Lower leg skin (tissue), 4 donors: ENCODE results near the gene MAST4. TPM values are rescaled to one million over a fixed set of nuclear protein-coding genes. Genes with fewer than 3 reads are reported as not detected.

Experiments used
- DNase-seq, 2 donors: peaks; one replicate each; pipeline ENCODE4 v3.0.0-alpha.2; 2019; ENCODE audit warnings: low spot score in 2 of 2
- H3K4me3 ChIP-seq: fragments of 200-600 bp; sonication (generic); 2 replicates; pipeline ENCODE4 v1.5.1; 2017; ENCODE audit warnings: mild to moderate bottlenecking, low read depth; ENCODE audit not compliant: poor library complexity, severe bottlenecking
- POLR2A ChIP-seq, 2 donors: fragments of 450-650 bp; IDR thresholded peaks; one replicate each; pipeline ENCODE4 v1.6.1; 2016 to 2017; ENCODE audit warnings: antibody characterized with exemption in 2 of 2, mild to moderate bottlenecking in 1 of 2, moderate library complexity in 1 of 2
- WGBS, 2 donors: methylation state at CpG; one replicate each; pipeline ENCODE4 v1.1.5; 2018; 5-methylcytosine and 5-hydroxymethylcytosine counted together
- intact Hi-C: fragments of 100-400 bp; cut with DNase I; formaldehyde crosslinking; loops from one replicate; pipeline ENCODE4 v1.15.0; 2023; ENCODE audit warnings: low total_unique reads
- total RNA-seq, 4 donors: library from RNA; depleted of rRNA; stranded (reverse); fragments of >200 nt; gene quantifications; one replicate each; pipeline ENCODE4 v1.1.0, GENCODE V29; 2016
- TF ChIP-seq, protein P1 (sequence below), 3 donors: fragments of 450-650 bp; IDR thresholded peaks; one replicate each; pipeline ENCODE4 v1.5.1; 2016; ENCODE audit warnings: antibody characterized with exemption in 3 of 3, mild to moderate bottlenecking in 3 of 3, moderate library complexity in 2 of 3

The MAST4 gene
- total RNA-seq, 4 donors from 2014 or later: 49.0 to 109 (median 55.5) TPM

DNA sequence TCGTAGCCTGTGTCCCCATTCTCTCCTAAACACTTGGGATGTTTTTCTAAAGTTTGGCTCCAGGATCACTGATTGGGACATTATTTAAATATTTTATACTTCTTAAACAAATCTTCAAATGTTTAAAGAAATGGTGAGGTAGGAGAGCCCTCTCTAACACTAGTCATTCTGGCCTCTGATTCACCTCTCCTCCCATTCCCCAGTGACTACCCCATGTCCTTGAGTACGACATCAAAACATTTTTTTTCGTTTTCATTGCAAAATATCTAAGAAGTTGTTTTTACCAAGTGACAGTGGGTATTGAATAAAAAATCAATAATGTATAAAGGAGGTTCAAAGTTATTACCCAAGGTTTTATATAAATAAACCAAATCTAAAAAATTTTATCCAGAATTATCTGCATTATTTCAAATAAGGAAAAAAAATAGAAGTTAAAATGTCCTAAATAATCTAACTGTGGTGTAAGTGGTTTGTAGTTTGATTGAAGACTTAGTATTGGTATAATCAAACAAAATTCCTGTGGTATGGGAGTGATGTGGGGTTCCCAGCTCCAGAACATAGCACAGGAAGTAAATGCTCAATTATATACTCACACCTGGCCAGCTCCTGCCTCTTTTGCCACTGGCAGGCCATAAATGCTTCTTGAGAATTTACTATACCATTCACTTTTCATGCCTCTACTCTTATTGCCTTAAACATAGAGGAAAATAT lies 51.1 kb downstream of the MAST4 start:
- intact Hi-C loops: no loop called here
- TF ChIP-seq POLR2A (IDR thresholded peaks at IDR 0.05): no peak
- TF ChIP-seq, protein P1, sequence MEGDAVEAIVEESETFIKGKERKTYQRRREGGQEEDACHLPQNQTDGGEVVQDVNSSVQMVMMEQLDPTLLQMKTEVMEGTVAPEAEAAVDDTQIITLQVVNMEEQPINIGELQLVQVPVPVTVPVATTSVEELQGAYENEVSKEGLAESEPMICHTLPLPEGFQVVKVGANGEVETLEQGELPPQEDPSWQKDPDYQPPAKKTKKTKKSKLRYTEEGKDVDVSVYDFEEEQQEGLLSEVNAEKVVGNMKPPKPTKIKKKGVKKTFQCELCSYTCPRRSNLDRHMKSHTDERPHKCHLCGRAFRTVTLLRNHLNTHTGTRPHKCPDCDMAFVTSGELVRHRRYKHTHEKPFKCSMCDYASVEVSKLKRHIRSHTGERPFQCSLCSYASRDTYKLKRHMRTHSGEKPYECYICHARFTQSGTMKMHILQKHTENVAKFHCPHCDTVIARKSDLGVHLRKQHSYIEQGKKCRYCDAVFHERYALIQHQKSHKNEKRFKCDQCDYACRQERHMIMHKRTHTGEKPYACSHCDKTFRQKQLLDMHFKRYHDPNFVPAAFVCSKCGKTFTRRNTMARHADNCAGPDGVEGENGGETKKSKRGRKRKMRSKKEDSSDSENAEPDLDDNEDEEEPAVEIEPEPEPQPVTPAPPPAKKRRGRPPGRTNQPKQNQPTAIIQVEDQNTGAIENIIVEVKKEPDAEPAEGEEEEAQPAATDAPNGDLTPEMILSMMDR (IDR thresholded peaks at IDR 0.05): no peak
- 64 to 65% methylated on average over 3 of the region's 3 CpGs for WGBS, 2 donors
- H3K4me3 ChIP-seq: no peak overlapping the region
- no peak for DNase-seq

DNA sequence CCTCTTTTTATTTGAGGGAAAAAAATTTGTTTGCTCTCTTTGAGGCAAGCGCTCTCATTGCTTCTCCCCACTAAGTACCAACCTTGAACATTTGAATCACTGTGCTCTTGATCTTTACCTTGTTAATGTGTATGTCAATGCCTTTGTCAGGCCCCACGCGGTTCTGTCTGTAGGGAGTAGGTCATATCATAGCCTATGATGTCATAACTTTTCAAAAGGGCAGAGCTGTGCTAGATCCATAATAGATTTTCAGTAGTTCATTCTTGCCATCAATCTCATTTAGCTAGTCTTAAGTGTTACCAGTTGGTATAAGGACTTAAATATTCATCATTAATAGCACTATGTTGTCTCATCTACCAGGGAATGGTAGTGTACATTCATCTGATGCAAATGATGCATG lies 56.6 kb downstream of the MAST4 start:
- H3K4me3 ChIP-seq: no peak overlapping the region
- WGBS, 2 donors: 87 to 90% methylated on average over 3 of the region's 3 CpGs
- no peak for TF ChIP-seq POLR2A (IDR thresholded peaks at IDR 0.05)
- no peak for DNase-seq
- intact Hi-C loops: no loop called here

DNA sequence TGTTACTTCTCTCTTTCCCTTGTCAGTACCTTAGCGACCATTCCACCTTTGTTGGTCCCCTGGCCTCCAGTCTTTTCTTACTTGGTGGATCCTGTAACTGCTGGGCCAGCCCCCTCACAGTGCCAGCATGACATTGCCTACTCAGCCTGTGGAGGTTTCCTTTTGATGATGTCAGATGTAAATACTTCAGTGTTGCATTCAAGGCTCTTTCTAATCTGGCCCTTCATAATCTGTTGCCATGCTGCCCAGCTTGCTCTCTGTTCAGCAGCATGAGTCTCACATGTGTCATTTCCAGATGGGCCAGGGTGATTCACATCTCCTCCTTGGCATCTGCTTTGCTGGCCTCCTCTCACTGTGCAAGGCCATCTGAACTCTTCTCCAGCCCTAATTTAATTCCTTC lies 57.1 kb downstream of the MAST4 start:
- 91 to 96% methylated on average over 1 of the region's 1 CpG for WGBS, 2 donors
- DNase-seq: no peak
- TF ChIP-seq, protein P1 (IDR thresholded peaks at IDR 0.05): no peak
- no peak for TF ChIP-seq POLR2A (IDR thresholded peaks at IDR 0.05)

DNA sequence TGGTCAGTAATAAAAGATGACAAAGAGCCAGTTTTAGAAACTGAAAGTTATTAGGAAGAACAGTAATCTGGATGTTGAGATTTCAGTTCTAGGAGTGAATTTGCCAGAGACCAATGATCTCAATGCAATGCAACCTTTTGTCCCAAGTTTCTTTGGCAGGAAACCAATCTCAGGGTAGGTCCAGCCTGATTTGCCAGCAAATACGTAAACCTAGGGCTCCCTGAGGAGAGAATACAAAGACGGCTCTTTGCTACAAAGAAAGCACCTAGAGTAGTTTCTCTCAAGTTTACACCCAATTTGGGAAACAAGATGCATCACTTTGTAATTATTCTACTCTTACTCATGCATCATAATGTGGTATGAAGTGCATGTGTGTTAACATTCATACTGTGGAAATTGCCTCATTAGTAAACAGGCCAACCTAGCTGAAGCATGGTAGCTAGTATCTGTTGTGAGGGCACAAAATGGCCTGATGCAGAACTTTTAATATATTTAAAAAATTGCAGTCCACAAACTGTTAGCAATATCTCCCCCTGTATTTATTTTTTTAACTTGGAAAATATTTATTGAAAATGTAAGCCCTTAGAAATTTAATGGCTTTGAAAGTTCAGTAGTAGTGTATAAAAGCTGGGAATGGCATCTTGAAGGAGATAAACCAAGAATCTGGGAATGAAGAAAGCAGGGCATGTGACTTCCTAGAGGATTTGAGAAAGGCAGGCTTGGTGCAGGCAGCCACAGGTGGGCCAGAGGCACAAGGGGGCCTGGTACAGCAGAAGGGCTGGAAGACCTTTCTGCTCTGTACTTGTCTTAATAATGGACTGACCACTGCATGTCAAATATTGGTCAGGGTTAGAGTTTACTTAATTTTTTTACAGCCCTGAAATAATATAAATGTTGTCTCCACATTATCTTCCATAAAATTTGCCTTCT lies 59.5 kb downstream of the MAST4 start:
- TF ChIP-seq, protein P1 (IDR thresholded peaks at IDR 0.05): no peak
- no peak for TF ChIP-seq POLR2A (IDR thresholded peaks at IDR 0.05)
- 39 to 58% methylated on average over 2 of the region's 2 CpGs for WGBS, 2 donors
- intact Hi-C loops: no loop called here
- H3K4me3 ChIP-seq: no peak overlapping the region
- DNase-seq: no peak

More for the DNA sequence above, 57.1 kb downstream of the MAST4 start:
- intact Hi-C loops: no loop called here
- no peak overlapping the region for H3K4me3 ChIP-seq

DNA sequence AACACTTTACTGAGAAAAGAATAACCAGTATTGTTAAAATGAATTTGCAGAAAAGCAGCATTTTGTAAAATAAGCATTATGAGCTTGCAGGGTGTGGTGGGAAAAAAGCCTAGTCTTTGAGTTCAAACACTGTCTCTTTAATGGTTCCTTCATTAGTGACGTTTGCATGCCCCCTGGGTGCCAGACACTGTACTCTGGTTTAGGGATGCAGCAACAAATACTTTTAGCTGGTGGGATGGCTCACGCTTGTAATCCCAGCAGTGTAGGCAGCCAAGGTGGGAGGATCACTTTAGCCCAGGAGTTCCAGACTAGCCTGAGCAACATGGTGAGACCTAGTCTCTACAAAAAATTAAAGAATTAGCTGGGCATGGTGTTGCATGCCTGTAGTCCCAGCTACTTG lies 62.3 kb downstream of the MAST4 start:
- H3K4me3 ChIP-seq: no peak overlapping the region
- DNase-seq: no peak
- intact Hi-C loops: no loop called here
- no peak for TF ChIP-seq POLR2A (IDR thresholded peaks at IDR 0.05)
- TF ChIP-seq, protein P1 (IDR thresholded peaks at IDR 0.05): no peak
- 35 to 65% methylated on average over 2 of the region's 2 CpGs for WGBS, 2 donors

DNA sequence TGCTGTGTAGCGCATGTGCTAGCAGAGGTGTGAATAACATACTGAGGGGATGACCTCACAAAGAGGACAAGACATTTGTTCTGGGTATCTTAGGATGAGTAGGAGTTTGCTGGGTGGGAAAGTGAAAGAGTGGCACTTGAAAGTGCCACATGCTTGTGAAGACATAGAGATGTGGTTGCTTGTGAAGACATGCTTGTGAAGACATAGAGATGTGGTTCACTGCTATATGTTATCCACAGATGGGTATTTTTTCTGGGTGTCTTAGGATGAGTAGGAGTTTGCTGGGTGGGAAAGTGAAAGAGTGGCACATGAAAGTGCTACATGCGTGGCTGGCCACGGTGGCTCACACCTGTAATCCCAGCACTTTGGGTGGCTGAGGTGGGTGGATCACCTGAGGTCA lies 63.6 kb downstream of the MAST4 start:
- TF ChIP-seq POLR2A (IDR thresholded peaks at IDR 0.05): no peak
- TF ChIP-seq, protein P1 (IDR thresholded peaks at IDR 0.05): no peak
- 94 to 97% methylated on average over 3 of the region's 3 CpGs for WGBS, 2 donors
- DNase-seq: no peak
- no peak overlapping the region for H3K4me3 ChIP-seq
- intact Hi-C loops: no loop called here
